ENCODE data around the gene IFITM5.
"Not testable (repeated sequence)": the region's sequence is repeated elsewhere in the genome, so short reads cannot be mapped to it uniquely, and the experiment has no call there.

The IFITM5 gene

DNA sequence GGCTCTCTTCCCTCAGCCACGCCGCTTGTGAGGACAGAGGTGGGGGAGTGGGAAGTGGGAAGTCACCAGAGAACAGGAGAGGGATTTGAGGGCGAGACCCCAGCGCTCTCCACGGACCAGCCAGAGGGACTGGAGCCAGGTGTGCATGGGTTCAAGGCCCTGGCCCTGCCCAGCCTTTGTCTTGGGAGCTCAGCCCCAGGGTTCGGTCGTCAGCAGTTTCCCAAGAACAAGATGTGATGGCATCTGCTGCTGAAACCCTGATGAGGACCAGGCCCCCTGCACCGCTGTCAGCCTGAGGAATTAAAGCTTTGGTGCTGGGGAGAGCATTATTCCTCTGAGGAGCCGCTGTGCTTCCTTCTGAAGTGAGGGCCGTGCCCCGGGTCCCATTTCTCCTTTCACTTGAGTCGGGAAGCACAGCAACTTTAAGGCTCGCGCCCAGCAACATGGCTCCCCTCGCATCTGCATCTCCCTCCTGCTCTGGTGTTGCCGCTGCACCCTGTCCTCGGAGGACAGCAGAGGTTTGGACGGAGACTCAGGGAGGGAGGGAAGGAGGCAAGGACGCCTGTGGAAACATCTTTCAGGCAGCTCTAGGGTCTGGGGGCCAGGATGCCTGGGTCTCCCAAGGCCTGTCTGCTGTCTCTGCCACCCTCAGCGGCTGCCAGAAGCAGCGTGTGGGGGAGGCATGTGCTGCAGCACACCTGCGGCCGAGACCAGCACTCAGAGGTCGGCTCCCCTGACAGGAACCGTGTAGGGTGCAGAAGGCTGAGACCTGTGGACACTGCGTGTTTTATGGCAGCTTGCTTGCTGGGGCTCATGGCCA lies 3.8 kb downstream of the IFITM5 start:
- no peak for DNase-seq (ENCODE audit: low read depth in 2 of 2)

DNA sequence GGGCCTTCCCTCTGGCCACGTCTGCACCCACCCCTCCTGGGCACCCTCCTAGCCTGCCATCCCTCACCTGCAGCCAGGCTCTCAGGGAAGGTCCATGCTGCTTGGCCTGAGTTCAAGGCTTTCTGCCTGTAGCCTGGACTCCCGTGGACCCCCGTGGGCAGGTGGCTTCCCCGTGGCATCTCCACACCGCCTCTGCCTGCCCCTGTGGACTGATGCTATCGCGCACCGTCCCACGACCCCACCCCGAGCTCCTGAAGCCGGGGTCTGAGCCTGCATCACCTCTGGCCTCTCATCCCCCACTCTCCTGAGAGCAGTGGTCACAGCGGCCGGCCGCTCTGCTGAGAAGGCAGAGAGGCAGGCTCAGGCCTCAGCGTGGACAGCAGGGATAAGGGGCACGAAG lies 4.5 kb downstream of the IFITM5 start:
- DNase-seq (ENCODE audit: low read depth in 2 of 2) = no peak

DNA sequence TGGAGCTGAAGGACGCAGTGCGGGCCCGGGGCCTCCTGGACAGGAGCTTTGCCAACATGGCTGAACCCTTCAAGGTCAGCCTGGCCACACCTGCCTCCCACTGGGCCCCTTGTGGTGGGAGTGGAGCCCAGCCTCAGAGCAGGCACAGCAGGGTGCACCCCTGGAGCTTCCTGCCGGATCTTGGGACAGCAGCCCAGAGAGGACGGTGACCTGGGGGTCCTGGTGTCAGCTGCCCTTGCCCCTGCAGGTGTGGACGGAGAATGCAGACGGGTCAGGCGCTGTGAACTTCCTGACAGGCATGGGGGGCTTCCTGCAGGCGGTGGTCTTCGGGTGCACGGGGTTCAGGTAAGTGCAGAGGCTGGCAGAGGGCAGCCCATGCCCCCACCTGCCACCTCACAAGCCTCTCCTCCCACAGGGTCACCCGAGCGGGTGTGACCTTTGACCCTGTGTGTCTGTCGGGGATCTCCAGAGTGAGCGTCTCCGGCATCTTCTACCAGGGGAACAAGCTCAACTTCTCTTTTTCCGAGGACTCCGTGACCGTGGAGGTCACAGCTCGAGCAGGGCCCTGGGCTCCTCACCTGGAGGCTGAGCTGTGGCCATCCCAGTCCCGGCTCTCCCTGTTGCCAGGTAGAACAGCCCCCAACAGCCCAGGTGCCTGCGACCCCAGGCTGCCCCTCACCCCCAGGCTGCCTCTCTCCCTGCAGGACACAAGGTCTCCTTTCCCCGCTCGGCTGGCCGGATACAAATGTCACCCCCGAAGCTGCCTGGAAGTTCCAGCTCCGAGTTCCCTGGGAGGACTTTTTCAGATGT lies 5.3 kb downstream of the IFITM5 start:
- DNase-seq (ENCODE audit: low read depth in 2 of 2) = no peak

DNA sequence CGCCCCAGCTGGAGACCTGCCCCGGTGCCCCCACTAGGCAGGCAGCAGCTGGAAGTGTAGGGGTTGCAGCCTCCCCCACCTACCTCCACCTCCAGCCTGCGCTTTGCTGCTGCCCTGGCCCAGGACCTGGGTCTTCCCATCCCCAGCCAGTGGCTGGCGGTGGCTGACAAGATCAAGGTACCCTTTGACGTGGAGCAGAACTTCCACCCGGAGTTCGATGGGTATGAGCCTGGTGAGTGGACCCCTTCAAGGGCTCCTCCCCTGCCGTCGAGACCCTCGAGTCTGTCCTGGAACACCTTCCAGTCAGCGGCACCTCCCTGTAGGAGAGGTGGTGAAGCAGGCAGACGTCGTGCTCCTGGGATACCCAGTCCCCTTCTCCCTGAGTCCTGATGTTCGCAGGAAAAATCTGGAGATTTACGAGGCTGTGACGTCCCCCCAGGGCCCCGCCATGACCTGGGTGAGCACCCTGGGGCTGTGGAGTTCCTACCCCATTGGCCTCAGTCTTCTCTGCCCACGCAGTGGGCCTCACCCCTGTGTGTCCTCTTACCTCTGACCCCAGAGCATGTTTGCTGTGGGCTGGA lies 6.0 kb downstream of the IFITM5 start:
- no peak for DNase-seq (ENCODE audit: low read depth in 2 of 2)

DNA sequence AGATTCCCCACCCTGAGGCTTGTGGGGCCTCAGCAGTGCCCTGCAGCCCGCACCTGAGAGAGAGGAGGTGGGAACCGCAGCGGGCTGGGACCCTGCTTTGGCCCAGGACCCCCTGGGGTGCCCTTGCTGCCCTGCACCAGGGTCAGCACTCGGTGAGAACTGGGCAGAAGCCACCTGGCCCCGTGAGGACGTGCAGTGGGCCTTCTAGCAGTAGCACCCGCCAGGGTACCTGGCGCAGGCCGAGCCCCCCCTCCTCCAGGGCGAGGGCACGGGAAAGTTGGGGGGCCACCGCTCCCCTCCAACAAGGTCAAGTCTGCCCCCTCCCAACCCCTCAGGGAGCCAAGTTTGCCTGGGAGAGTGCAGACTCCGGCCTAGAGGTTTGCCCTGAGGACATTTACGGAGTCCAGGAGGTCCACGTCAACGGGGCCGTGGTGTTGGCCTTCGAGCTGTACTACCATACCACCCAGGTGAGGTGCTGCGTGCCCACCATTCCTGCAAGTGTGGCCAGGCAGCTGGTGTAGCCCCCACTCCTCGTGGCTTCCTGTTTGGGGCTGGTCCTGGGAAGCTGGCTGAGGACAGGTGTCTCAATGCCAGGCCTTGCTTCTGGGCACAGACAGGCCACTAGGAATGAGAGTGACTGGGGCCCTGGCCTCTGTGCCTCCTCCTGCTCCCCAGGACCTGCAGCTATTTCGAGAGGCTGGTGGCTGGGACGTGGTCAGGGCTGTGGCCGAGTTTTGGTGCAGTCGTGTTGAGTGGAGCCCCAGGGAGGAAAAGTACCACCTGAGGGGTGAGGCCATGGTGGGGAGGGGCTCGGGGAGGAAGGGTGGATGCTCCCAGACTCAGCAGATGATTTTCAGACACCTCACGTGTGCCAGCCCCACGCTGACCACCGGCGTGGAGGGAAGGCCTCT lies 6.9 kb downstream of the IFITM5 start:
- DNase-seq (ENCODE audit: low read depth in 2 of 2) = no peak

DNA sequence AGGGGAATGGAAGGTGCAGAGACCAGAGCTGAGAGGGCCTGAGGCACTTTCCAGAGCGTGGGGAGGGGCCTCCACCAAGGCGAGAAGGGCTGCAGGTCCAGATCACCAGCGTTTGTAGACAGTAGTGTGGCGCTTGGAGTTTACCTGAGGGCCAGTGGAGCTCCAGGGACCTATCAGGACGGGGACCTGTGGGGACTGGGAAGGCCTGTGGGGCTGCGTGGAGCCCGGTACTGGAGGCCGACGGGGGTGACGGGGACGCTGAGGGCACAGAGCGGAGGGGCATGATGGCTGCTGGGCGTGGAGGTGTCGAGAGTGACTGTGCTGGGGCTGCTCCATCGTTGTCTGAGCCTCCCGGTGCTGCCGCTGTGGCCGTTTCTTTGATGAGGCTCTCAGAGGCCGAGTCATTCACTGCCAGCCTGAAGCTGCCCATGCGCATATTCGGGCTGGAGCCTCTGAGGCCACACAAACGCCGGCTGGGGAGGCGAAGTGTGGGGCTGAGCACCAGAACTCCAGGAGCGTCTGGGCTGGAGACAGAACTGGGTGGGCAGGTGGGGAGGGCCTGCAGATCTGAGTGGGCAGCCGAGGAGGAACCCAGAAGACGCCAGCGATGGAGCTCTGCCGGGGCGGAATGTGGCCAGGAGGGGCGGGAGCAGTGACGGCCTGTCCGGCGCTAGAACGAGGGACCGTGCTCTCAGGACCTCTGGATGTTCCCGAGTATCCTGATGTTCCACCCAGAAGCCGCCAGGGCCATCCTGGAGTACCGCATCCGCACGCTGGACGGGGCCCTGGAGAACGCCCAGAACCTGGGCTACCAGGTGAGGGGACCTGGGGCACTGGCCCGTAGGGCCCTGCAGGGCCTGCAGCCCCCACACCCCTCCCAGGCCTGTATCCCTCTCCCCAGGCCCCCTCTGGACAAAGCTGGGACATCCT lies 7.8 kb downstream of the IFITM5 start:
- DNase-seq (ENCODE audit: low read depth in 2 of 2) = no peak

DNA sequence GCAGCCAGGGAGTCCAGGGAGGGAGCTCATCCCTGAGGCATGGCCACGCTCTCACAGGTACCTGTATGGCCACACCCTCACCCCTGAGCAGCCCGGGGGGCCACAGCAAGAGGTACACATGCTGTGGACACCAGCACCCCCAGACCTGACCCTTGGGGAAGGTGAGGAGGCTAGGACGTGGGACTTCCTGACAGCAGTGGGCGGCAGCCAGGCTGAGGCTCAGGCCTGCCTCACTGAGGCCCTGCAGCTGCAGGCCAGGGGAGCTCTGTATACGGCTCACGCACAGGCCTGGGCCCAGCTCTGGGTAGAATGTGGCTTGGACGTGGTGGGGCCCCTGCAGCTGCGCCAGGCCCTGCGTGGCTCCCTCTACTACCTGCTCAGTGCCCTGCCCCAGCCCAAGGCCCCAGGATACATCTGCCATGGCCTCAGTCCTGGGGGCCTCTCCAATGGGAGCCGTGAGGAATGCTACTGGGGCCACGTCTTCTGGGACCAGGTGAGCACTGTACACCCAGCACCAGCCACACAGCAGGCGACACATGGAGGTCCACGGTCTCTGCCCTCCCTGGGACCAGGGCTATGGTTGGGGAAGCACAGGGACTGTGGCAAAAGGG lies 8.6 kb downstream of the IFITM5 start:
- DNase-seq (ENCODE audit: low read depth in 2 of 2) = no peak

DNA sequence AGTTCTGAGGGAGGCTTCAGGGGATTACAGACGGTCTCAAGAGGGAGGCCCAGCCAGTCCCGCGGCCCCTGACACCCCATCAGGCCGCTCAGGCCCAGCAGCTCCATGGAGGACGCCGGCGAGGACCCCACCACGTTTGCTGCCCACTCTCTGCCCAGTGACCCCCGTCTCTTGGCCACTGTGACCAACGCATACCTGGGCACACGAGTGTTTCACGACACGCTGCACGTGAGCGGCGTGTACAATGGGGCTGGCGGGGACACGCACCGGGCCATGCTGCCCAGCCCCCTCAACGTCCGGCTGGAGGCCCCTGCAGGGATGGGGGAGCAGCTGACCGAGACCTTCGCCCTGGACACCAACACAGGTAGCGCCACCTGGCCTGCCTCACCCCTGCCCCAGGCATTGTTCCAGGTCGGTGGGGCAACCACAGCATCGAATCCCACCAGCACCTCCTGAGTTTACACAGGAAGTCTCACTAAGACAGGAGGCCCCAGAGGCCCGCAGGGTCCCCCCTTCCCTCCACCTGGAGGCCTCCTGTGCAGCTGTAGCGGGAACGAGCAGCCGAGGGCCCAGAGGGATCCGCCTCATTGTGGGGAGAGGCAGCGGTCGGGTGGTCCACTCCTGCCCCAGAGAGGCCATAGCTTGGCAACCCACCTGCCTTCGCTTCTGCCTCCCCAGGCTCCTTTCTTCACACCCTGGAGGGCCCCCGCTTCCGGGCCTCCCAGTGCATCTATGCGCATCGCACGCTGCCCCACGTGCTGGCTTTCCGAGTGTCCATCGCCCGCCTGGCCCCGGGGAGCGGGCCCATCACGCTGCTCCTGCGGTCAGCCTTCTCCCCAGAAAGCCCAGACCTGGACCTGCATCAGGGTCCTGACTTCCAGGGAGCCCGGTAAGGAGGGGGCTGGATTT lies 9.4 kb downstream of the IFITM5 start:
- DNase-seq (ENCODE audit: low read depth in 2 of 2) = no peak

DNA sequence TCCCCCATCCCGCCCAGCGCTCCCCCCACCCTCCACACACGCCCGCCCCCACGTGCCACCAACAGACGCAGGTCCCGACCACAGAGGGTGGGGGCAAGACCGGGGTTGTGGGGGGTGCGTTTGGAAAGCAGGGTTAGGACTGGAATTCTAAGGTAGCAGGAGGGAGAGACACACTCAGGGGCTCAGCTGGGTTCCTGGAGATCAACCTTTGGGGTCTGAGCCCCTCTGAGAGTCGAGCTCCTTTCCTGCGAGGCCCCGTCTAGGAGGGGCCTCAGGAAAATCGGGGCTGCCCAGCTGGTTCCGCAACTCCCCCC lies 10.0 kb downstream of the IFITM5 start:
- no peak for DNase-seq (ENCODE audit: low read depth in 2 of 2)

DNA sequence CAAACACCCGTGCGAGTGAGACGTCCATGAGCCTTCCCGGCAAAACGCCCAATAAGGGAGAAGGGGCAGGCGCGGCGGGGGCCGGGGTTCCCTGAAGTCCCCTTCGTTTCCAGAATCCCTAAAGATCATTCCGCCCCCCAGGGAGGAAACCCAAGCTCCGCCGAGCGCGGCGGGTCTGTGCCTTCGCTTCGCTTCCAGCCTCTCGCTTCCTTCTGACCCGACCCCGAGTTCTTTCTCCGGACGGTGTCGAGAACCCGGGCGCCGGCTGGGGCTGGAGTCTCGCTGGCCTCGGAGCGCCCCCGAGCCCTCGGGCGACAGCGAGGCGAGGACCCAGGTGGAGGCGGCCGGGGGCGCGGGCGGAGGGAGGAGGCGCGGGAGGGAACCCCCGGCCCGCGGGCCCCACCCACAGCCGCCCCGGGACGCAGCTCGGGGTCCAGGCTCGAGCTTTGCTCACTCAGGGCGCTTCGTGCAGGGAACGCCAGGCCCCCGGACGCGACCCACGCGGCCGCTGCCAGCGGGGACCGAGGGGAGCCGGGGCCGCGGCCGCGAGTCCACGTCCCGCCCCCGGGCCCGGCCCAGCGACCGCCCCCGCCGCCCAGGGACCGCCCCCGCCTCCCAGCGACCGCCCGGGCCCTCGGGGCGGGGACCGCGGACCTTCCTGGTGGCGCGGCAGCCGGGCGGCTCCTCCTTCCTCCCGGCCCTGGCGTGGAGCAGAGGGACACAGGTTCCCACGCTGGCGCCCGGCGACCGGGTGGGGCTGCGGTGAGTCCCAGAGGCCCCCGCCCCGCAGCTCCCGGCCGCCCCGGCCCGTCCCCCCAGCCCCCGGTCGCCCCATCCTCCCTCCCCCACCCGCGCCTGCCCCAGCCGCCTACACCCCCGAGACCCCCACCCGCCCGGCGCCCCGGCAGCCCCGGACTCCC lies 10.6 kb downstream of the IFITM5 start, which contains the start of gene PGGHG:
TSS of gene PGGHG (plus strand) at position 649 of the 920 bp plus-strand sequence. CDS start 691 bp downstream, outside the sequence.
- no peak for DNase-seq (ENCODE audit: low read depth in 2 of 2)

DNA sequence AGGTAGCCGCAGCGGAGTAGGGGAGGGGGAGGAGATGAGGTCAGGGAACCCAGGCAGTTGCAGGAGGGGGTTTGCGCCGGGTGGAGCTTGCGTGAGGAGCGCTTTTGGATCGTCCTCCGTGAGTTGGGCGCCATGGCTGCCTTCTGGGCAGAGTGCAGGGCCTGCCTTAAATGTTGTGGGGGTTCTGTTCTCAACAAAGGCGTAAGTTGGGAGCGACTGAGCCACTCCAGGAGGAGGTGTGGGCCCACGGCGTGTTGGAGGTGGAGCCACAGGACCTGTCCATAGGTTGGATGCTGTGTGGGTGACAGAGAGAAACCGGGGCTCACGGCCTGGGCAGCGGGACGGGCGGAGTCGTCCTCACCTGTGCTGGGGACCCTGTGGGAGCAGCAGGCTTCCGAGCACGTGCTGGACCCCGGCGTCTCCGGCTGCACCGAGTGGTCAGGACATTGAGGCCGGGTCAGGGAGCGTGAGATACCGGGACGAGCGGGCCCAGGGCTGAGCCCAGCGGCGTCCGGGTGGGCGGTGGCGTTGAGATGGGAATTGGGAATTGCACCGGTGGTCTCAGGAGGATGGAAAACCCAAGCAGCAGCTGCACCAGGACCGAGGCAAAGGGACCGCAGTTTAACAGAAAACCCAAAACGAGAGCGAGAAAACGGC lies 11.4 kb downstream of the IFITM5 start:
- no peak for DNase-seq (ENCODE audit: low read depth in 2 of 2)

DNA sequence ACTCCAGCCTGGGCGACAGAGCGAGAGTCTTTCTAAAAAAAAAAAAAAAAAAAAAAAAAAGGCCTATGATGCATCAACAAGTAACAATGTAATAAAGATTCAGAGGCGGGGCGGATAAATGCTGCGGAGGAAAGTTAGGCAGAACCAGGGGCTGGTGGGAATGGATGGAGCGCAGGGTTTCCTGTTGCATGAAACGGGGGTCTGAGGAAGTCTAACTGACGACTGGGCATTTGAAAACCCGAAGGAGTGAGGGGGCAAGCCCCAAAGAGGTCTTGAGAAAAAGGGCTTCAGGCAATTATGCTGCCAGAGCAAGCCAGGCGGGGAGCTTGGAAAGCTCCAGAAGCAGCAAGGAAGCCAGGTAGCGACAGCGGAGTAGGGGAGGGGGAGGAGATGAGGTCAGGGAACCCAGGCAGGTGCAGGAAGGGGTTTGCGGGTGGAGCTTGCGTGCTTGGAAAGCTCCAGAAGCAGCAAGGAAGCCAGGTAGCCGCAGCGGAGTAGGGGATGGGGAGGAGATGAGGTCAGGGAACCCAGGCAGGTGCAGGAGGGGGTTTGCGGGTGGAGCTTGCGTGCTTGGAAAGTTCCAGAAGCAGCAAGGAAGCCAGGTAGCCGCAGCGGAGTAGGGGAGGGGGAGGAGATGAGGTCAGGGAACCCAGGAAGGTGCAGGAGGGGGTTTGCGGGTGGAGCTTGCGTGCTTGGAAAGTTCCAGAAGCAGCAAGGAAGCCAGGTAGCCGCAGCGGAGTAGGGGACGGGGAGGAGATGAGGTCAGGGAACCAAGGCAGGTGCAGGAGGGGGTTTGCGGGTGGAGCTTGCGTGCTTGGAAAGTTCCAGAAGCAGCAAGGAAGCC lies 12.1 kb downstream of the IFITM5 start:
- DNase-seq (ENCODE audit: low read depth in 2 of 2) = not testable (repeated sequence)

DNA sequence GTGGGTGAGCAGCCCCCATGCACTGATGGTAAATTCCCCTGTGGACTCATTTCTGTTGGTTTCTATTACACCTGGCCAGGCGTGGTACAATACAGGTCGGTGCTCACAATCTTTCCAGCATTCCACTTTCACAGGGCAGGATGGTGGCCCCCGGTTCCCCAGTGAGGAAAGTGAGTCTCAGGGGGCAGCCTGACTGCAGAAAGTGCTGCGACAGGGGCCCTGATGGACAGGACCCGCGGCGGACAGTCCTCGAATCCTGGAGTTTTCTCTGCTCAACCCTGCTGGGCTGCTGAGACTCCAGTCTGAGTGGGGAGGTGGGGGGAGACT lies 13.5 kb downstream of the IFITM5 start:
- DNase-seq (ENCODE audit: low read depth in 2 of 2) = no peak

DNA sequence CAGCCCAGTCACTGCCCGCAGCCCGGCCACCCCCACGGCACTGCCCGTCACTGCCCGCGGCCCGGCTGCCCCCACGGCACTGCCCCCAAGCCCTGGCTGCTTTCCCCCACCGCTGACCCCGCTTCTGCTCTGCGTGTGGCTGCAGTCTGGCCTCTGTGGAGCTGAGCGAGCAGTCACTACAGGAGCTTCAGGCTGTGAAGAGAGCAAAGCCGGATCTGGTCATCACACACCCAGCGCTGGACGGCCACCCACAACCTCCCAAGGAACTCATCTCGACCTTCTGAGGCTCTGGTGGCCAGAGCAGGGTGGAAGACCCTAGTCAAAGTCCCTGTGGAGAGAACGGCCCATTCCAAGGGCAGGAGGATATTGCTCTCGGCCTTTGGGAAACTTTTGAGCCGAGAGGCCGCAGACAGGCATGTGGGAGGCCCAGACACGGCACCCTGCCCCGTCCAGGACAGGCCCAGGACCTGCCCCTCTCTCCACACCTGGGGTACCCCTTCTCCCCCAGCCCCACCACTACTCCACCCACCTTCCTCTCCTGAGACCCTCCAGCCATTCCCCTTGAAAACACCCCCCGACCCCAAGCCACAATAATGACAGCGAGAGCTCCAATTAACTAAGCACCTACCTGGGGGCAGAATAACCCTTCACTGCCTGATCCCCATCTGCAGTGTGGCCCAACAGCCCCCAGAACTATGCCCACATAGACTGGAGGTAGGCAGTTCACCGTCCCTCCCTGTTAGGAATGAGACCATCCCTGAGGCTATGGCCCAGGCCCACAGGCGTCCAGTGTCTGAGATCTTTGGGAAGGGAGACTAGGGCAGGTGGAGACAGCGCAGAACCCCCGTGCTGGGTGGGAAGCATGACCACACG lies 14.1 kb downstream of the IFITM5 start:
- no peak for DNase-seq (ENCODE audit: low read depth in 2 of 2)

DNA sequence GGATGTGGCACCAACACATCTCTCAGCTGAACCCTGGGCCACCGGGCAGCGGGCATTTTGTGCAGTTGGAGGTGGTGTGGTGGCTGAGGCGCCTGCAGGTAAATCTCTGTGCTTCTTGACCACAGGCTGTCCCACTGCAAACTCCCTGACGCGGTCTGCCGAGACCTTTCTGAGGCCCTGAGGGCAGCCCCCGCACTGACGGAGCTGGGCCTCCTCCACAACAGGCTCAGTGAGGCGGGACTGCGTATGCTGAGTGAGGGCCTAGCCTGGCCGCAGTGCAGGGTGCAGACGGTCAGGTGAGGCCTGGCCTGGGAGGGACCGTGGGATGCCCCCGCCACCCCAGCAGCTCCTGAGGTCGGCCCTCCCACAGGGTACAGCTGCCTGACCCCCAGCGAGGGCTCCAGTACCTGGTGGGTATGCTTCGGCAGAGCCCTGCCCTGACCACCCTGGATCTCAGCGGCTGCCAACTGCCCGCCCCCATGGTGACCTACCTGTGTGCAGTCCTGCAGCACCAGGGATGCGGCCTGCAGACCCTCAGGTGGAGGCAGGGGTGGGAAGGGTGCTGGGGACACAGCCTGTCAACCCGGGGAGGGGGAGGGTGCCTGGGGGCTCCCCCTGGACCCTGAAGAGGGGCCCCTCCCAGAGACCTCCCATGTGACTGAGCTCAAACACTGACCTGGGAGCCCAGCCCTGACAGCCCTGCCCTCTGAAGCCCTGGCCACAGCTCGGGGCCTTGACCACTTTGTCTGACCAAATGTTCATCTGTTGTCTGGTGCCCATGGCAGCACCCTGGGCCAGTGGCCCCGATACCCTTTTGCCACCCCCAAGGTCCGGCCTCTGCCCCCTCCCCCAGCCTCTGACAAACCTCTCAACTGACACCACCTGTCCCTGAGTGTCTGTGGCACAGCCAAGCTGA lies 15.0 kb downstream of the IFITM5 start:
- no peak for DNase-seq (ENCODE audit: low read depth in 2 of 2)
